ENCODE measurements around the gene DCX.
A peak's percentile ranks its signal among the peaks of the same experiment; 100 is the strongest.

The DCX gene

DNA sequence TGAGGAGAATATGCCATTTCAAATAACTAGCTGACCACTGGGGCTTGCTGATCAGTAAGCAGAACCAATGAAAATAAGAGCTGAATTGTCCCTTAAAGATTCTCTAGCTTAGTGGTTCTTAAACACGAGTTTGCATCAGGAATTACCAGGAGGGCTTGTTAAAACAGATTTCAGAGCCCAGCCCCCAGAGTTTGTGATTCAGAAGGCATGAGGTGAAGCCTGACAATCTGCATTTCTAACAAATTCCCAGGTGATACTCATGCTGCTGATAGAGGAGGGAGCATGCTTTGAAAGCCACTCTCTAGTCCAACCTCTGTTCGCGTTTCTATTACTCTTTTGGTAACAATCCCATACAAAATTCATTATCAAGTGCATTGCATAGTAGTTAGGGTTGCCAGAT is 35.5 kb downstream of the DCX start:
- Histone ChIP-seq H3K4me3 (ENCODE audit: control insufficient read depth in 1 of 7, extremely low read depth in 1 of 7, insufficient read depth in 4 of 7, low read depth in 2 of 7, low read length in 6 of 7) (no peak overlapping the region), H3K36me3 (ENCODE audit: control insufficient read depth in 4 of 4, insufficient read depth in 4 of 4, low read length in 3 of 4) (no peaks in the 10 kb centered on the region), H3K27me3 (replicated peaks in 2 of 5; ENCODE audit: control insufficient read depth in 4 of 5, insufficient read depth in 5 of 5, low read length in 4 of 5) (peaks cover 0 to 4% (median 0%) of the 10 kb centered on the region in 5 experiments), H3K4me1 (ENCODE audit: control extremely low read depth in 1 of 4, control insufficient read depth in 4 of 4, insufficient read depth in 4 of 4, low read length in 3 of 4) (no peaks in the 10 kb centered on the region), H3K27ac (ENCODE audit: insufficient read depth in 1 of 2, low read depth in 1 of 2, low read length in 2 of 2, poor library complexity in 1 of 2, severe bottlenecking in 2 of 2) (no peak overlapping the region), H3K9me3 (ENCODE audit: control extremely low read depth in 1 of 5, control insufficient read depth in 4 of 5, insufficient read depth in 2 of 5, low read depth in 1 of 5, low read length in 4 of 5) (peaks cover 0 to 2% (median 0%) of the 10 kb centered on the region in 5 experiments)
- CTCF ChIA-PET = no interaction called here
- 0% methylated on average over 1 of the region's 3 CpGs for WGBS (ENCODE audit: insufficient coverage)
- POLR2A ChIA-PET = no interaction called here
- DNase-seq = no peak

DNA sequence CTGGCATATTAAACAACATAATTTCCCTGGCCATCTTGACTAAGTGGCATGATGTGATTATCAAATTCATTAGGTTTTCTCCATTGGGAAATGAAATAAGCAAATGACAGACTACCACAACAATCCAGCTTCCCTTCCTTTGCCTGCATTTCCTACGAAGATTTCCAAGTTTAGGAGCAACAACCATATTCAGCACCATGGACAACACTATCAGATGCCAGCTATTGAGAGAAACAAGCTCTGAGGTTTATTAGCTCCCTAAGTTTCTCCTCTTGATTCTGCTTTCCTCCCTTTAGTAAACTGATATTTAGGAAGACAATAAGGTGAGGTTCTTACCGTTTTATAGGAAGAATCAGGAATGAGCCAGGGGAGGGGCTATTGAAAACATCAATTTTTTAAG is 36.2 kb downstream of the DCX start:
- POLR2A ChIA-PET = no interaction called here
- Histone ChIP-seq H3K27me3 (replicated peaks in 2 of 5; ENCODE audit: control insufficient read depth in 4 of 5, insufficient read depth in 5 of 5, low read length in 4 of 5) (peaks cover 0 to 4% (median 0%) of the 10 kb centered on the region in 5 experiments), H3K27ac (ENCODE audit: insufficient read depth in 1 of 2, low read depth in 1 of 2, low read length in 2 of 2, poor library complexity in 1 of 2, severe bottlenecking in 2 of 2) (no peak overlapping the region), H3K36me3 (ENCODE audit: control insufficient read depth in 4 of 4, insufficient read depth in 4 of 4, low read length in 3 of 4) (no peaks in the 10 kb centered on the region), H3K4me1 (ENCODE audit: control extremely low read depth in 1 of 4, control insufficient read depth in 4 of 4, insufficient read depth in 4 of 4, low read length in 3 of 4) (no peaks in the 10 kb centered on the region), H3K9me3 (ENCODE audit: control extremely low read depth in 1 of 5, control insufficient read depth in 4 of 5, insufficient read depth in 2 of 5, low read depth in 1 of 5, low read length in 4 of 5) (peaks cover 0 to 2% (median 0%) of the 10 kb centered on the region in 5 experiments), H3K4me3 (ENCODE audit: control insufficient read depth in 1 of 7, extremely low read depth in 1 of 7, insufficient read depth in 4 of 7, low read depth in 2 of 7, low read length in 6 of 7) (no peak overlapping the region)
- DNase-seq = no peak
- CTCF ChIA-PET = no interaction called here
- WGBS (ENCODE audit: insufficient coverage) = no CpG with 5 or more reads among the region's 2 CpGs

DNA sequence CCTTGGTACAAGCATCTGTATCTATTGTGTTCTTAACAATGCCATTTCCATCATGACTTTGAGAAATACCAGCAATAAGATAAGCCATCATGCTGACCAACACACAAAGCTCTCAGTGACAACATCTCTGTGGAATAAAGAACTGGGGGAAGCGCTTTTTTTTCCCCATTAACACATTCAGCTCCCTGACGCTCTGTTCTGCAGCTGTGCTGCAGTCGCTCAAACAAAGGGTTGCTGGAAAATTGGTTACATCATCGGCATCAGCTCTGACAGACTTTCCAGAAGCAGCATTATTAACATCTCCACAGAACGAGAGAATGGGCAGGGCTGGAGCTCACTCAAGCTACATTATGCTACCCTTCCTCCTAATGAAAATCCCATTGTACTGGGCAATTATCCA is 39.9 kb downstream of the DCX start:
- Histone ChIP-seq H3K4me3 (ENCODE audit: control insufficient read depth in 1 of 7, extremely low read depth in 1 of 7, insufficient read depth in 4 of 7, low read depth in 2 of 7, low read length in 6 of 7) (no peak overlapping the region), H3K27ac (ENCODE audit: insufficient read depth in 1 of 2, low read depth in 1 of 2, low read length in 2 of 2, poor library complexity in 1 of 2, severe bottlenecking in 2 of 2) (no peak overlapping the region), H3K27me3 (replicated peaks in 2 of 5; ENCODE audit: control insufficient read depth in 4 of 5, insufficient read depth in 5 of 5, low read length in 4 of 5) (peaks cover 0 to 2% (median 0%) of the 10 kb centered on the region in 5 experiments), H3K9me3 (ENCODE audit: control extremely low read depth in 1 of 5, control insufficient read depth in 4 of 5, insufficient read depth in 2 of 5, low read depth in 1 of 5, low read length in 4 of 5) (peaks cover 0 to 2% (median 0%) of the 10 kb centered on the region in 5 experiments), H3K4me1 (ENCODE audit: control extremely low read depth in 1 of 4, control insufficient read depth in 4 of 4, insufficient read depth in 4 of 4, low read length in 3 of 4) (no peaks in the 10 kb centered on the region), H3K36me3 (ENCODE audit: control insufficient read depth in 4 of 4, insufficient read depth in 4 of 4, low read length in 3 of 4) (no peaks in the 10 kb centered on the region)
- ChIA-PET POLR2A (interaction anchor here (0.5 kb wide), 1 partner anchor 1439 kb away, joined by 3 read pairs; no protein-coding TSS in a partner anchor), CTCF (no interaction called here)
- no peak for DNase-seq
- 54% methylated on average over 4 of the region's 5 CpGs for WGBS (ENCODE audit: insufficient coverage)

DNA sequence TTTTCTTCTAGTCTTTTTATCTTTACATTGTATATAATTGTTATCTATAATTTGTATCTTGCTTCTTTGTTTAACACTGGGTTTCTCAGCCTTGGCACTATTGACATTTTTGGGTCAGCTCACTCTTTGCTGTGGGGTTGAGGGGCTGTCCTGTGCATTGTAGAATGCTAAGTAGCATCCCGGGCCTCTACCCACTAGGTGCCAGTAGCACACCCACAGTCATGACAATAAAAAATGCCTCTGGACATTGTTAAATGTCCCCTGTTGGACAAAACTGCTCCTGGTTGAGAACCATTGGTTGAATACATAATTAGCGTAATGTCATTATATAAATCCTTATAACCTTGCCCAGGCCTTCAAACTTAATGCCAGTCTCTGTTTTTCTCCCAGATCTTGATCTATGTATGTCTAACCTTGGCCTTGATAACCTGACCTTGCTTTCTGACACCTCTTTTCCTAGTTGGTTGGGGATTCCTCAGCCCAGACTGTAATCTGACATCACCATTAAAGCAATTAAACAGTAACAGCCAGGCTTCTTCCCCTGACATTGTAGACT is 46.1 kb downstream of the DCX start:
- POLR2A ChIA-PET = no interaction called here
- no peaks in the 10 kb centered on the region for H3K9me3 ChIP-seq (ENCODE audit: control extremely low read depth in 1 of 5, control insufficient read depth in 4 of 5, insufficient read depth in 2 of 5, low read depth in 1 of 5, low read length in 4 of 5)
- WGBS (ENCODE audit: insufficient coverage) = 100% methylated on average over 1 of the region's 2 CpGs

DNA sequence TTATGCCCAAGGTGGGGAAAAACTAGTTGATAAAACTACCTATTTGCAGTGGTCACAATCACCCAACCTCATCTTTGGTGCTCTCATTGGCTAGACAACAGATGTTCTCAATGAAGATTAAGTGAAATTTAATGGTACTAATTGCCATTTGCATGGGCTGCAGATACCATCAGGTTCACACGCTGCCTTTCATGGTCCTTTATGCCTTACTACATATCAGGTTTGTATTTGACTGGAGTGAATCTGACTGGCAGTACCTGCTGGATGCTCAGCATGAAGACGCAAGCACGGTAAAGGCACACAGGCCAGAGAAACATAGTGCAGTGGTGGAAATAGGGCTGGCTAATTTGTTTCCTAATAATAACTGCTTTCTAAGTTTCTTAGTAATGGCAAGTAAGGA is 48.3 kb downstream of the DCX start:
- H3K27me3 ChIP-seq (replicated peaks in 2 of 5; ENCODE audit: control insufficient read depth in 4 of 5, insufficient read depth in 5 of 5, low read length in 4 of 5) = peaks cover 0 to 2% (median 0%) of the 10 kb centered on the region in 5 experiments
- H3K4me1 ChIP-seq (ENCODE audit: control extremely low read depth in 1 of 4, control insufficient read depth in 4 of 4, insufficient read depth in 4 of 4, low read length in 3 of 4) = no peaks in the 10 kb centered on the region
- DNase-seq = no peak
- H3K27ac ChIP-seq (ENCODE audit: insufficient read depth in 1 of 2, low read depth in 1 of 2, low read length in 2 of 2, poor library complexity in 1 of 2, severe bottlenecking in 2 of 2) = no peak overlapping the region
- H3K4me3 ChIP-seq (ENCODE audit: control insufficient read depth in 1 of 7, extremely low read depth in 1 of 7, insufficient read depth in 4 of 7, low read depth in 2 of 7, low read length in 6 of 7) = no peak overlapping the region
- no peaks in the 10 kb centered on the region for H3K36me3 ChIP-seq (ENCODE audit: control insufficient read depth in 4 of 4, insufficient read depth in 4 of 4, low read length in 3 of 4)
- 100% methylated on average over 2 of the region's 3 CpGs for WGBS (ENCODE audit: insufficient coverage)
- POLR2A ChIA-PET = no interaction called here
- CTCF ChIA-PET = no interaction called here
- no peaks in the 10 kb centered on the region for H3K9me3 ChIP-seq (ENCODE audit: control extremely low read depth in 1 of 5, control insufficient read depth in 4 of 5, insufficient read depth in 2 of 5, low read depth in 1 of 5, low read length in 4 of 5)

More for the DNA sequence above, 46.1 kb downstream of the DCX start:
- Histone ChIP-seq H3K4me3 (ENCODE audit: control insufficient read depth in 1 of 7, extremely low read depth in 1 of 7, insufficient read depth in 4 of 7, low read depth in 2 of 7, low read length in 6 of 7) (no peak overlapping the region), H3K27ac (ENCODE audit: insufficient read depth in 1 of 2, low read depth in 1 of 2, low read length in 2 of 2, poor library complexity in 1 of 2, severe bottlenecking in 2 of 2) (no peak overlapping the region), H3K4me1 (ENCODE audit: control extremely low read depth in 1 of 4, control insufficient read depth in 4 of 4, insufficient read depth in 4 of 4, low read length in 3 of 4) (no peaks in the 10 kb centered on the region), H3K27me3 (replicated peaks in 2 of 5; ENCODE audit: control insufficient read depth in 4 of 5, insufficient read depth in 5 of 5, low read length in 4 of 5) (peaks cover 0 to 2% (median 0%) of the 10 kb centered on the region in 5 experiments), H3K36me3 (ENCODE audit: control insufficient read depth in 4 of 4, insufficient read depth in 4 of 4, low read length in 3 of 4) (no peaks in the 10 kb centered on the region)
- no peak for DNase-seq
- CTCF ChIA-PET = no interaction called here

DNA sequence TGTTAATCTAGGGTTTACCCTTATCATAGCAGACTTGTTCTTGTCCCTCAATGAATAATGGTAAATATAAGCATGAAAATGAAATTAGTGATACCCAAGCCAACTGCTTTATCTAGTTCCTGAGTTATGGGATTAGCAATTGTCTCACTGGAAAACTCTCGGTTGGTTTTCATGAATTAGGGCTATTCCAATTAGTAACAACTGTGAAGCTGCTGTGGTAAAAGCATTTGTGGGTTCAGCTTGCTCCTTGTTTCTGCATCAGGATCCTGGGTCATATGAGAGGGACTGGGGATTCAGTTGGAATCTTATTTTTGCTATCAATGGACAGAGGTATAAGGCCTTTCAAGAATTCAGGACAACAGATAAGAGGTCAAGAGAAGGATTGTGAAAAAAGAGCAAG is 50.2 kb downstream of the DCX start:
- 60% methylated on average over 1 of the region's 1 CpG for WGBS (ENCODE audit: insufficient coverage)
- no peak overlapping the region for H3K27ac ChIP-seq (ENCODE audit: insufficient read depth in 1 of 2, low read depth in 1 of 2, low read length in 2 of 2, poor library complexity in 1 of 2, severe bottlenecking in 2 of 2)
- H3K36me3 ChIP-seq (ENCODE audit: control insufficient read depth in 4 of 4, insufficient read depth in 4 of 4, low read length in 3 of 4) = no peaks in the 10 kb centered on the region
- peaks cover 0 to 2% (median 0%) of the 10 kb centered on the region in 5 experiments for H3K27me3 ChIP-seq (replicated peaks in 2 of 5; ENCODE audit: control insufficient read depth in 4 of 5, insufficient read depth in 5 of 5, low read length in 4 of 5)
- CTCF ChIA-PET = no interaction called here
- POLR2A ChIA-PET = no interaction called here
- no peaks in the 10 kb centered on the region for H3K4me1 ChIP-seq (ENCODE audit: control extremely low read depth in 1 of 4, control insufficient read depth in 4 of 4, insufficient read depth in 4 of 4, low read length in 3 of 4)
- H3K9me3 ChIP-seq (ENCODE audit: control extremely low read depth in 1 of 5, control insufficient read depth in 4 of 5, insufficient read depth in 2 of 5, low read depth in 1 of 5, low read length in 4 of 5) = peaks cover 0 to 3% (median 0%) of the 10 kb centered on the region in 5 experiments
- no peak for DNase-seq
- H3K4me3 ChIP-seq (ENCODE audit: control insufficient read depth in 1 of 7, extremely low read depth in 1 of 7, insufficient read depth in 4 of 7, low read depth in 2 of 7, low read length in 6 of 7) = no peak overlapping the region

DNA sequence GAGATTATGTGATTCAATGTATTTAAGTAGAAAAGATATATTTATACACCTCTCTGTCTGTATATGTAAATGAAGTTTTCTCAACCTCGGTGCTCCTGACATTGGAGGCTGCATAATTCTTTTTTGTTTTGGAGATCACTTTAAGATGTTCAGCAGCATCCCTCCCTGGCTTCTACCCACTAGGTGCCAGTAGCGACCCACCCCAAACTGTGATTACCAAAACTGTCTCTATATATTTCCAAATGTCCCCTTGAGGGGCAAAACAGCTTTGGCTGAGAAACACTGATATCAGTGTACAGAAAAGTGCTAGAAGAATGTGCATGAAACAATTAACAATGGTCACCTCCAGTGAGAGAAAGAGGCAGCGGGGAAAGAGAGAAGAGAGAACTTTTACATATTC is 51.2 kb downstream of the DCX start:
- no CpG with 5 or more reads among the region's 3 CpGs for WGBS (ENCODE audit: insufficient coverage)
- H3K36me3 ChIP-seq (ENCODE audit: control insufficient read depth in 4 of 4, insufficient read depth in 4 of 4, low read length in 3 of 4) = no peaks in the 10 kb centered on the region
- H3K27ac ChIP-seq (ENCODE audit: insufficient read depth in 1 of 2, low read depth in 1 of 2, low read length in 2 of 2, poor library complexity in 1 of 2, severe bottlenecking in 2 of 2) = no peak overlapping the region
- H3K4me1 ChIP-seq (ENCODE audit: control extremely low read depth in 1 of 4, control insufficient read depth in 4 of 4, insufficient read depth in 4 of 4, low read length in 3 of 4) = no peaks in the 10 kb centered on the region
- H3K27me3 ChIP-seq (replicated peaks in 2 of 5; ENCODE audit: control insufficient read depth in 4 of 5, insufficient read depth in 5 of 5, low read length in 4 of 5) = peaks cover 0 to 2% (median 0%) of the 10 kb centered on the region in 5 experiments
- no peak overlapping the region for H3K4me3 ChIP-seq (ENCODE audit: control insufficient read depth in 1 of 7, extremely low read depth in 1 of 7, insufficient read depth in 4 of 7, low read depth in 2 of 7, low read length in 6 of 7)
- H3K9me3 ChIP-seq (ENCODE audit: control extremely low read depth in 1 of 5, control insufficient read depth in 4 of 5, insufficient read depth in 2 of 5, low read depth in 1 of 5, low read length in 4 of 5) = peaks cover 0 to 3% (median 0%) of the 10 kb centered on the region in 5 experiments
- ChIA-PET CTCF (interaction anchor here (1.1 kb wide), 1 partner anchor 10 kb away, joined by 3 read pairs; no protein-coding TSS in a partner anchor), POLR2A (no interaction called here)
- DNase-seq = peak; percentile 1 to 30 (median 13)

Data from common myeloid progenitor, CD34-positive (primary cell).